ENCODE results near the gene AGO1.

AGO1 gene

GRCh38 chr1:35894183-35894582 lies 11.2 kb downstream of the AGO1 start:
- Histone ChIP-seq H3K36me3 (ENCODE audit: control insufficient read depth in 1 of 2, insufficient read depth in 2 of 2, low read depth in 1 of 2, low read length in 2 of 2) (peaks cover 33 to 88% of the 10 kb centered on the region in 2 experiments), H3K14ac (ENCODE audit: low read length in 2 of 2) (no peak overlapping the region), H2AK5ac (ENCODE audit: low read length, severe bottlenecking) (no peak overlapping the region), H3K18ac (ENCODE audit: low read depth in 1 of 2, low read length in 2 of 2) (no peak overlapping the region), H3K23ac (ENCODE audit: low read length in 2 of 2) (no peak overlapping the region), H3K79me1 (replicated peaks; ENCODE audit: low read length, poor library complexity, severe bottlenecking) (peaks cover 6% of the 10 kb centered on the region), H3K9me3 (ENCODE audit: control insufficient read depth, low read length) (no peaks in the 10 kb centered on the region), H3K4me3 (ENCODE audit: insufficient read depth in 1 of 2, low read depth in 1 of 2, low read length in 2 of 2) (no peak overlapping the region), H3K9ac (ENCODE audit: low read length) (no peak overlapping the region), H3K4me1 (ENCODE audit: control insufficient read depth, insufficient read depth, low read depth, low read length) (peaks cover 4% of the 10 kb centered on the region), H2BK120ac (ENCODE audit: low read depth, low read length) (no peak overlapping the region), H4K91ac (ENCODE audit: low read length) (no peak overlapping the region), H3K4me2 (ENCODE audit: low read length, poor library complexity, severe bottlenecking) (no peak overlapping the region), H3K27me3 (ENCODE audit: control insufficient read depth in 1 of 2, insufficient read depth in 1 of 2, low read length in 2 of 2) (no peaks in the 10 kb centered on the region), H3K4ac (ENCODE audit: low read depth in 1 of 2, low read length in 2 of 2) (peak overlapping the region in 1 of 2 experiments; percentile 6), H3K27ac (ENCODE audit: low read length, poor library complexity, severe bottlenecking) (peak overlapping the region; percentile 33), H2AFZ (ENCODE audit: low read depth, low read length) (no peak overlapping the region), H2BK15ac (ENCODE audit: low read depth, poor library complexity, severe bottlenecking) (no peak overlapping the region), H2BK5ac (ENCODE audit: low read depth, low read length, poor library complexity, severe bottlenecking) (no peak overlapping the region), H2BK12ac (ENCODE audit: low read length in 2 of 2) (no peak overlapping the region), H4K8ac (ENCODE audit: low read length) (no peak overlapping the region)
- WGBS: 84% methylated on average over 2 of the region's 6 CpGs
- DNase-seq: peak; percentile 41

GRCh38 chr1:35894656-35895055 lies 11.6 kb downstream of the AGO1 start:
- Histone ChIP-seq H3K18ac (ENCODE audit: low read depth in 1 of 2, low read length in 2 of 2) (no peak overlapping the region), H3K9ac (ENCODE audit: low read length) (no peak overlapping the region), H4K8ac (ENCODE audit: low read length) (no peak overlapping the region), H2BK5ac (ENCODE audit: low read depth, low read length, poor library complexity, severe bottlenecking) (no peak overlapping the region), H4K91ac (ENCODE audit: low read length) (no peak overlapping the region), H3K23ac (ENCODE audit: low read length in 2 of 2) (no peak overlapping the region), H2BK120ac (ENCODE audit: low read depth, low read length) (no peak overlapping the region), H3K36me3 (ENCODE audit: control insufficient read depth in 1 of 2, insufficient read depth in 2 of 2, low read depth in 1 of 2, low read length in 2 of 2) (peaks cover 31 to 90% of the 10 kb centered on the region in 2 experiments), H3K14ac (ENCODE audit: low read length in 2 of 2) (no peak overlapping the region), H2AFZ (ENCODE audit: low read depth, low read length) (no peak overlapping the region), H3K4me2 (ENCODE audit: low read length, poor library complexity, severe bottlenecking) (no peak overlapping the region), H2BK15ac (ENCODE audit: low read depth, poor library complexity, severe bottlenecking) (no peak overlapping the region), H3K9me3 (ENCODE audit: control insufficient read depth, low read length) (no peaks in the 10 kb centered on the region), H3K79me1 (replicated peaks; ENCODE audit: low read length, poor library complexity, severe bottlenecking) (peaks cover 4% of the 10 kb centered on the region), H2BK12ac (ENCODE audit: low read length in 2 of 2) (no peak overlapping the region), H3K27ac (ENCODE audit: low read length, poor library complexity, severe bottlenecking) (no peak overlapping the region), H3K27me3 (ENCODE audit: control insufficient read depth in 1 of 2, insufficient read depth in 1 of 2, low read length in 2 of 2) (no peaks in the 10 kb centered on the region), H3K4me1 (ENCODE audit: control insufficient read depth, insufficient read depth, low read depth, low read length) (peaks cover 4% of the 10 kb centered on the region), H2AK5ac (ENCODE audit: low read length, severe bottlenecking) (no peak overlapping the region), H3K4ac (ENCODE audit: low read depth in 1 of 2, low read length in 2 of 2) (no peak overlapping the region), H3K4me3 (ENCODE audit: insufficient read depth in 1 of 2, low read depth in 1 of 2, low read length in 2 of 2) (no peak overlapping the region)
- no CpG with 5 or more reads among the region's 1 CpG for WGBS
- DNase-seq: no peak

GRCh38 chr1:35899941-35900340 lies 16.9 kb downstream of the AGO1 start:
- Histone ChIP-seq H3K14ac (ENCODE audit: low read length in 2 of 2) (no peak overlapping the region), H3K4me2 (ENCODE audit: low read length, poor library complexity, severe bottlenecking) (no peak overlapping the region), H3K79me1 (replicated peaks; ENCODE audit: low read length, poor library complexity, severe bottlenecking) (peaks cover 6% of the 10 kb centered on the region), H3K4ac (ENCODE audit: low read depth in 1 of 2, low read length in 2 of 2) (no peak overlapping the region), H4K8ac (ENCODE audit: low read length) (no peak overlapping the region), H2AK5ac (ENCODE audit: low read length, severe bottlenecking) (no peak overlapping the region), H2AFZ (ENCODE audit: low read depth, low read length) (no peak overlapping the region), H2BK120ac (ENCODE audit: low read depth, low read length) (no peak overlapping the region), H3K4me3 (ENCODE audit: insufficient read depth in 1 of 2, low read depth in 1 of 2, low read length in 2 of 2) (no peak overlapping the region), H3K23ac (ENCODE audit: low read length in 2 of 2) (no peak overlapping the region), H2BK15ac (ENCODE audit: low read depth, poor library complexity, severe bottlenecking) (no peak overlapping the region), H3K18ac (ENCODE audit: low read depth in 1 of 2, low read length in 2 of 2) (no peak overlapping the region), H3K4me1 (ENCODE audit: control insufficient read depth, insufficient read depth, low read depth, low read length) (no peaks in the 10 kb centered on the region), H2BK5ac (ENCODE audit: low read depth, low read length, poor library complexity, severe bottlenecking) (no peak overlapping the region), H3K27ac (ENCODE audit: low read length, poor library complexity, severe bottlenecking) (no peak overlapping the region), H3K9me3 (ENCODE audit: control insufficient read depth, low read length) (no peaks in the 10 kb centered on the region), H3K27me3 (ENCODE audit: control insufficient read depth in 1 of 2, insufficient read depth in 1 of 2, low read length in 2 of 2) (no peaks in the 10 kb centered on the region), H2BK12ac (ENCODE audit: low read length in 2 of 2) (no peak overlapping the region), H4K91ac (ENCODE audit: low read length) (no peak overlapping the region), H3K9ac (ENCODE audit: low read length) (no peak overlapping the region), H3K36me3 (ENCODE audit: control insufficient read depth in 1 of 2, insufficient read depth in 2 of 2, low read depth in 1 of 2, low read length in 2 of 2) (peaks cover 30 to 73% of the 10 kb centered on the region in 2 experiments)
- no peak for DNase-seq

GRCh38 chr1:35901235-35901634 lies 18.2 kb downstream of the AGO1 start:
- no peak overlapping the region for H4K8ac ChIP-seq (ENCODE audit: low read length)
- no peaks in the 10 kb centered on the region for H3K4me1 ChIP-seq (ENCODE audit: control insufficient read depth, insufficient read depth, low read depth, low read length)
- H2AFZ ChIP-seq (ENCODE audit: low read depth, low read length): no peak overlapping the region
- no peak for DNase-seq
- H3K9me3 ChIP-seq (ENCODE audit: control insufficient read depth, low read length): no peaks in the 10 kb centered on the region
- H3K14ac ChIP-seq (ENCODE audit: low read length in 2 of 2): no peak overlapping the region
- peaks cover 6% of the 10 kb centered on the region for H3K79me1 ChIP-seq (replicated peaks; ENCODE audit: low read length, poor library complexity, severe bottlenecking)
- H3K27me3 ChIP-seq (ENCODE audit: control insufficient read depth in 1 of 2, insufficient read depth in 1 of 2, low read length in 2 of 2): no peaks in the 10 kb centered on the region
- no peak overlapping the region for H4K91ac ChIP-seq (ENCODE audit: low read length)
- no peak overlapping the region for H3K18ac ChIP-seq (ENCODE audit: low read depth in 1 of 2, low read length in 2 of 2)
- WGBS: 92% methylated on average over 9 of the region's 9 CpGs
- H3K4me2 ChIP-seq (ENCODE audit: low read length, poor library complexity, severe bottlenecking): no peak overlapping the region
- no peak overlapping the region for H3K9ac ChIP-seq (ENCODE audit: low read length)
- no peak overlapping the region for H3K27ac ChIP-seq (ENCODE audit: low read length, poor library complexity, severe bottlenecking)
- H2BK12ac ChIP-seq (ENCODE audit: low read length in 2 of 2): no peak overlapping the region
- no peak overlapping the region for H3K4me3 ChIP-seq (ENCODE audit: insufficient read depth in 1 of 2, low read depth in 1 of 2, low read length in 2 of 2)
- peaks cover 34 to 75% of the 10 kb centered on the region in 2 experiments for H3K36me3 ChIP-seq (ENCODE audit: control insufficient read depth in 1 of 2, insufficient read depth in 2 of 2, low read depth in 1 of 2, low read length in 2 of 2)
- no peak overlapping the region for H2BK5ac ChIP-seq (ENCODE audit: low read depth, low read length, poor library complexity, severe bottlenecking)
- H3K4ac ChIP-seq (ENCODE audit: low read depth in 1 of 2, low read length in 2 of 2): no peak overlapping the region
- H2AK5ac ChIP-seq (ENCODE audit: low read length, severe bottlenecking): no peak overlapping the region
- no peak overlapping the region for H2BK15ac ChIP-seq (ENCODE audit: low read depth, poor library complexity, severe bottlenecking)
- no peak overlapping the region for H2BK120ac ChIP-seq (ENCODE audit: low read depth, low read length)
- no peak overlapping the region for H3K23ac ChIP-seq (ENCODE audit: low read length in 2 of 2)

Data from mesenchymal stem cell (in vitro differentiated cells and primary cell).